ENCODE data around the gene NAA35. TPM values are rescaled to one million over a fixed set of nuclear protein-coding genes. Genes with fewer than 3 reads are reported as not detected.

NAA35 gene
- total RNA-seq, 1 experiment from 2014 or later, result 12.2 TPM

DNA sequence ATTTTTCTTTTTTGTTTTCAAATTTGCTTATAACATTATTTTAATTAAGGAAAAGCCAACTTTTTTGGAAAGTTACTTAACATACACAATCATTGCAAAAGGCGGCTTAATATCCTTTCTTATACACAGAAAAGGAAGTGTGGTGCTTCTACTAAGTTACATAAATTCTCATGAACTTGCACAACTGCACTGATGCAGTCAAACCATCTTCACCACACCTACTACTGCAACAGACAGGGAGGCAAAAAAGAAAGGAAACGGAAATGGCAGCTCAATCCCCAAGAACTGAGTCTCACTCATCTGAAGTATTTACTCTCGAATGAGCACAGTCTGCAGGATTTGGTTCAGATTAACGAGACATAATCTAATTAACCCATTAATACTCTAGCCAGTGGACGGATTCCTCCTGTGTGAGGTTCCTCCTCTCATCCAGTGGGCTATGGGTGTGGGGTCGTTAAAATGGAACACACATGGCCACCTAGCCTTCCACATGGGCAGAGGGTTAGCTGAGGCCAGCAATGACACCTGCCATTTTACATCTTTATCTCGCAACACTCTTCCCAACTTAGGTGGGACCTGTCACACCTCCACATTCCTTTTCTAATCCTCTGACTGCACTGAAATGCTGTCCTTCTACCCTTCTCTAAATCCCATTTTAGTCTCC is 128.4 kb downstream of the NAA35 start:
- no peaks in the 10 kb centered on the region for H3K9me3 ChIP-seq (ENCODE audit: low read length)
- no peaks in the 10 kb centered on the region for H4K20me1 ChIP-seq (ENCODE audit: low read length)
- ATAC-seq (no peak), DNase-seq (no peak)
- no peaks in the 10 kb centered on the region for H3K9me2 ChIP-seq (replicated peaks; ENCODE audit: low read length)
- no peak overlapping the region for H3K4me3 ChIP-seq (ENCODE audit: low read length)
- no peak overlapping the region for H3K27ac ChIP-seq (ENCODE audit: low read length)
- BruUV-seq (replicated peaks), result no TSS peak
- no peaks in the 10 kb centered on the region for H3K36me3 ChIP-seq (ENCODE audit: low read depth, low read length)
- no peak overlapping the region for H2AFZ ChIP-seq (ENCODE audit: low read length)
- H3K9ac ChIP-seq (ENCODE audit: low read length), result no peak overlapping the region
- no peaks in the 10 kb centered on the region for H3K4me1 ChIP-seq (ENCODE audit: insufficient read depth, low read length)
- H3K4me2 ChIP-seq (ENCODE audit: low read length), result no peak overlapping the region
- H3K27me3 ChIP-seq (ENCODE audit: low read length), result no peaks in the 10 kb centered on the region
- CTCF ChIA-PET, result interaction anchor here (0.7 kb wide), 1 partner anchor 128 kb away, joined by 3 read pairs; the partner anchor contains the start of gene NAA35
- POLR2A ChIA-PET (ENCODE audit: unreplicated experiment), result no interaction called here
- TF ChIP-seq, protein P1, sequence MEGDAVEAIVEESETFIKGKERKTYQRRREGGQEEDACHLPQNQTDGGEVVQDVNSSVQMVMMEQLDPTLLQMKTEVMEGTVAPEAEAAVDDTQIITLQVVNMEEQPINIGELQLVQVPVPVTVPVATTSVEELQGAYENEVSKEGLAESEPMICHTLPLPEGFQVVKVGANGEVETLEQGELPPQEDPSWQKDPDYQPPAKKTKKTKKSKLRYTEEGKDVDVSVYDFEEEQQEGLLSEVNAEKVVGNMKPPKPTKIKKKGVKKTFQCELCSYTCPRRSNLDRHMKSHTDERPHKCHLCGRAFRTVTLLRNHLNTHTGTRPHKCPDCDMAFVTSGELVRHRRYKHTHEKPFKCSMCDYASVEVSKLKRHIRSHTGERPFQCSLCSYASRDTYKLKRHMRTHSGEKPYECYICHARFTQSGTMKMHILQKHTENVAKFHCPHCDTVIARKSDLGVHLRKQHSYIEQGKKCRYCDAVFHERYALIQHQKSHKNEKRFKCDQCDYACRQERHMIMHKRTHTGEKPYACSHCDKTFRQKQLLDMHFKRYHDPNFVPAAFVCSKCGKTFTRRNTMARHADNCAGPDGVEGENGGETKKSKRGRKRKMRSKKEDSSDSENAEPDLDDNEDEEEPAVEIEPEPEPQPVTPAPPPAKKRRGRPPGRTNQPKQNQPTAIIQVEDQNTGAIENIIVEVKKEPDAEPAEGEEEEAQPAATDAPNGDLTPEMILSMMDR (conservative IDR thresholded peaks at IDR 0.05; ENCODE audit: low read depth, low read length), result no peak
- H3F3A ChIP-seq (ENCODE audit: low read length, unreplicated experiment), result no peaks in the 10 kb centered on the region
- no peaks in the 10 kb centered on the region for H3K79me2 ChIP-seq (ENCODE audit: low read length)
- intact Hi-C loops (cut with micrococcal nuclease), result no loop called here

Other genes with a start within 250 kb of the NAA35 start
- 5.3 and 6.0 TPM in 2 replicates for gene AGTPBP1, start 199.2 kb upstream of the NAA35 start, total RNA-seq (2014; rRNA removed)
- 55.8 and 56.2 TPM in 2 replicates for gene GOLM1, start 158.4 kb downstream of the NAA35 start, total RNA-seq (2014; rRNA removed)